OCI-M1 (cell line): ENCODE results near the gene MYO5A.

Source experiments
- DNase-seq: peaks from one replicate; lab custom pipeline; 2025; lab: John Stamatoyannopoulos, UW

Gene MYO5A

GRCh38 chr15:52329987-52330386 lies 198.7 kb downstream of the MYO5A start:
- no peak for DNase-seq

DNA sequence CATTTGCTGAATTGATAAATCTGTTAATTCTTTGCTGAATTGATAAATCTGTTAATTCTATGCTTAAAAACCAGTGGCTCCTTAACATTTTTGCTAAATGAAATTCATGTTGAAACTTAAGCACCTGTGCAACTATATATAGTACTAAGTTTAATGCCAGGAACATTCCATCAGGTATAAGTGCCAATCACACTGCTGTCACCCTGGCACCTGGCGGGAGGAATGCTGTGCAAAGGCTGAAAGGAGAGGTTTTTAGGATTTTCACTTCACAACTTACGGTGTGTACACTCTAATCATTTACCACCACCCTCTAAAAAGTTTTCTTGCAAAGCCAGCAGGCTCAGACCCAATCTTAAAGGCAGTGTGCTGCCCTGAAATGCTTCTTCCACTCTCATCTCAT lies 199.5 kb downstream of the MYO5A start:
- no peak for DNase-seq

GRCh38 chr15:52328680-52329079 lies 200.0 kb downstream of the MYO5A start:
- no peak for DNase-seq

- no peak for DNase-seq
These were observed 201.9 kb downstream of the MYO5A start for GRCh38 chr15:52326756-52327155.

GRCh38 chr15:52324109-52324508 lies 204.6 kb downstream of the MYO5A start:
- DNase-seq: no peak

GRCh38 chr15:52318729-52319500 lies 209.8 kb downstream of the MYO5A start:
- DNase-seq: no peak

DNA sequence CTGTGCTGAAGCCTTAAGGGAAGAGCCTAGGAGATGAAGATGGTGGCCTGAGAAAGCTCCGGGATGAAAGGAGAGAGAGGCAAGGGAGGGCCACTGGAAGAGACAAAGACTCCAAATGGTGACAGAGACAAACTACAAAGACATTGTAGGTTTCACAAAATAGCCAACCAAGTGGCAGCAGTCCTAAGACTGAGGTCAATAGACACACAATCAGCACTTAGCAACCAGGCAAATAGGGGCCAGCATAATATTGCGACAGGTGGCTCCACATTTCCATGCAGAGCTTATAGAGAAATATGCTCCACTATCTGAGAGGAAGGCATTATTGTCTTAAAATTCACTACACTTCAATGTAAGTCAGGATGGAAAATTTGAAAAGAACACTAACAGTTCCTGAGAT lies 211.0 kb downstream of the MYO5A start:
- DNase-seq: no peak

GRCh38 chr15:52317022-52317421 lies 211.7 kb downstream of the MYO5A start:
- no peak for DNase-seq

DNA sequence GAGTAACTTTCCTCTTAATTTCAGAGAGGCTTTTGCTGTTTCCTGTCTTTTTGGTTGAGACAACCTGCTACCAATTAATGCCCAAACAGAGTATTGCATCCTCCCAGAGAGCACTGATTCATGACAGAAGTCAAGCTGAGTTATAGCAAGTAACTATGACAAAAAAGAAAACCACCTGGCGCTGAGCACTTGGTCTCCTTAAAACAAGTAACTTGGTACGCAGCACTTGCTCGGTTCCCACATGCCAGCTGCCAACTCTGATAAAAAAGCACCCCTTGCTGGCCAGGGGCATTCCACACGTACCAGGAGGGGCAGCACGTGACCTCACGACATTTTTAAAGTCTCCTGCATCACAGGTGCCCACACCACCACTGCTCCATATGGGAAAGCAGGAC lies 219.5 kb downstream of the MYO5A start:
- DNase-seq: no peak

GRCh38 chr15:52308446-52309153 lies 220.1 kb downstream of the MYO5A start:
- no peak for DNase-seq

DNA sequence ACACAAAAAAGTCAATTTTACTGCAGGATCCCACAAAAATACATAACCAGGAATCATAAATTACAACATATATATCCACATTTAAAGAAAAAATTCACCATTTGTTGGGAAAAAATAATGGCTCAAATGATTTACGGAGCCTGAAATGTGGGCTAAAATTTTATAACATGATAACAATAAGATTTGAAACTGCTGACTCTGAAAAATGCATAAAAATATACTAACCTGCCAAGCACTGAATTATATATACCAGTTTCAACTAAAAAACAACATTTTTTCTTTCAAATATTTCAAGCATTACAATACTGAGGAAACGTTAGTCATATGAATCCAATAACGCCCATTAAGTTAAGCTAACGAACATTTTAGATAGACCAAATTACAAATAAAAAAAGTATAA lies 220.8 kb downstream of the MYO5A start:
- DNase-seq: no peak

- DNase-seq: no peak
These were observed 222.4 kb downstream of the MYO5A start for GRCh38 chr15:52306270-52306669.

- DNase-seq: no peak
These were observed 225.4 kb downstream of the MYO5A start for GRCh38 chr15:52303093-52303772.

GRCh38 chr15:52301265-52301847 lies 227.3 kb downstream of the MYO5A start:
- no peak for DNase-seq

GRCh38 chr15:52295421-52296001 lies 233.2 kb downstream of the MYO5A start, which contains the start of gene MYO5C:
MYO5C (minus strand) TSS chr15:52295804; CDS start chr15:52295636, 168 bp downstream.
- no peak for DNase-seq

- no peak for DNase-seq
These were observed 233.7 kb downstream of the MYO5A start for GRCh38 chr15:52294881-52295420.

DNA sequence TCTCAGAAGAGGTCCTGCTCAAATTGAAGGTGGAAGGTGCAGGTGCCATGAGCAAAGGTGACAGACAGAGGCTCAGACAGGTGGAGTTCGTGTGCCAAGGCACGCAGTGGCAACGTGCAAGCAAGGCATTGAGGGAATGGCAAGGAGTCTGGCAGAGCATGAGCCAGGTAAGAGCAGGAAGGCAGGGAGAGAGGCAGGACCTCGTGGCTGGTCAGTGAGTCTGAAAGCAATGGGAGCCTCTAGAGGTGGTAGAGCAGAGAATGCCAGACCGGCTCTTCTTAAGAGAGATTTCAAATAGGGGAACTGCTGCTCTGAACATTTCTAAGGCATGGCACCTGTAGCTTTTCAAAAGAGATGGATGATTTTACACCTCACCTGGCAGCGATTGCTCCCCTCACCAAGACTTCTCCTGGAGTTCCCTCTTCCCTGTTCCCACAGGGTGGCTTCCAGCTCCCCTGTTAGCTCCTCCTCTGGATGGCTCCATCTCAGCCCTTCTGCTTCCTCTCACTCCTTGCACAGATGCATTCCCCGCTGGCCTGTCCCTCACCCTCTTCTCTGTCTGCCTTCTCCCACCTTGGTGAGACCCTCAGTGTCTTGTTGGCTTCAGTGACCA lies 235.8 kb downstream of the MYO5A start:
- DNase-seq: peak; percentile 4

DNA sequence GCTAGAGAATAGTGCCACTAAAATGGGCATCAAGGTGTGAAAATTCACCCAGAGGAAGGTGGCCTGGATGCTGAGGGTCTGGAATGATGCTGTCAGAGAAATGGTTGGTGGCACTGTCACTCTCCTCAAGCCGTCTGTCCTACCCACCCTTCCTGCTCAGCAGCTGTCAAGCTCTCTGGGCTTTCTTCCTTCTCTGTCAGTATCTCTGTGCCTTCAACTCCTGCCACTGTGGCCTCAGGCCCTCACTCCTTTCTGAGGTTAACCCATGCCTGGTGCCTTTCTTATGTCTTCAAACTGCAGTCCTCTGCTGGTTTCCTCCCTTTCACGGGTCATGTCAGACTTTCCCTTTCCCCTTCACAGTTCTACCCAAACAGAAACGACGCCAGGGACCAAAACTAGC lies 237.5 kb downstream of the MYO5A start:
- DNase-seq: no peak

GRCh38 chr15:52290800-52291199 lies 237.9 kb downstream of the MYO5A start:
- no peak for DNase-seq

GRCh38 chr15:52290329-52290728 lies 238.4 kb downstream of the MYO5A start:
- DNase-seq: no peak

DNA sequence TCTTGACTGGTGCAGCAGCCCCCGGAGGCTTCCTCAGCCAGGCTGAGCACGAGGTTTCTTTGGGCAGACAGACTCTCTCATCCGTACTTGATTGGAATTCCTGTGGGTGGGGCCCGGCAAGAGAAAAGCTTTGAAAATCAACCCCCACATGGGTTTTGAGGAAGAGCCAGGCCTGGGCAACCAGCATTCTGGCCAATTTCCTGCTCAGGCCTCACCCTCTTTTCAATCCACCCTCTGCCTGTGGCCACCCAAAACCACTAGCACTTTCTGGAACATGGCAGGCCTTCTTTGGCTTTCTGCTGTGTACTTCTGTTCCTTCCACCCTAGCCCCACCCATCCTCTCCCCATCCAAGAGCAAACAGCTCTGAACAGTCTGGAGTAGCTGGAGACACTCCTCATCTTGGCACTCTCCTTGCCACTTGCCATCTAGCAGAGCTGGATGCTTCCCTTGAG lies 239.0 kb downstream of the MYO5A start:
- DNase-seq: no peak
